Astrocyte (in vitro differentiated cells and primary cell): ENCODE measurements around the gene SLC37A1. TPM values are rescaled to one million over a fixed set of nuclear protein-coding genes. Genes with fewer than 3 reads are reported as not detected.

Experiments used
- DNase-seq: peaks from one replicate; pipeline ENCODE4 v3.0.0-alpha.2; 2010; ENCODE audit warnings: low read depth
- FAIRE-seq: peaks from 2 replicates; lab custom pipeline; 2011; peaks lifted over from hg19 to GRCh38; lab: Jason Lieb, UNC
- H2AFZ ChIP-seq: 2 replicates; pipeline ENCODE4 v1.6.0; 2012; ENCODE audit warnings: low read depth, low read length, inconsistent platforms
- H3K27ac ChIP-seq: 2 replicates; pipeline ENCODE4 v1.5.1; 2011; ENCODE audit warnings: low read depth, low read length, inconsistent platforms
- H3K27me3 ChIP-seq: 2 replicates; pipeline ENCODE4 v1.6.0; 2011; ENCODE audit warnings: low read length, inconsistent platforms; ENCODE audit not compliant: insufficient read depth
- H3K36me3 ChIP-seq: 2 replicates; pipeline ENCODE4 v1.5.1; 2011; ENCODE audit warnings: low read length, inconsistent platforms; ENCODE audit not compliant: insufficient read depth
- H3K4me1 ChIP-seq: 2 replicates; pipeline ENCODE4 v1.5.1; 2011; ENCODE audit warnings: low read length, inconsistent platforms; ENCODE audit not compliant: insufficient read depth
- H3K4me2 ChIP-seq: 2 replicates; pipeline ENCODE4 v1.6.0; 2012; ENCODE audit warnings: low read length, inconsistent platforms
- H3K4me3 ChIP-seq: 2 replicates; pipeline ENCODE4 v1.5.1; 2011; ENCODE audit warnings: low read depth, mild to moderate bottlenecking, low read length, inconsistent platforms; ENCODE audit not compliant: insufficient read depth
- H3K79me2 ChIP-seq: 2 replicates; pipeline ENCODE4 v1.6.0; 2012; ENCODE audit warnings: mild to moderate bottlenecking, low read length, inconsistent platforms; ENCODE audit not compliant: insufficient read depth
- H3K9ac ChIP-seq: 2 replicates; pipeline ENCODE4 v1.6.0; 2012; ENCODE audit warnings: mild to moderate bottlenecking, low read length, inconsistent platforms
- H3K9me3 ChIP-seq: 2 replicates; pipeline ENCODE4 v1.5.1; 2012; ENCODE audit warnings: low read depth, mild to moderate bottlenecking, low read length, inconsistent platforms; ENCODE audit not compliant: insufficient read depth
- H4K20me1 ChIP-seq: 2 replicates; pipeline ENCODE4 v1.6.0; 2012; ENCODE audit warnings: low read length, inconsistent platforms; ENCODE audit not compliant: insufficient read depth
- H3K27ac Mint-ChIP-seq: one replicate; pipeline ENCODE4 v1.8.0; 2021; ENCODE audit warnings: mild to moderate bottlenecking, mixed read lengths; ENCODE audit not compliant: unreplicated experiment
- H3K27me3 Mint-ChIP-seq: one replicate; pipeline ENCODE4 v1.8.0; 2021; ENCODE audit warnings: low read depth, mixed read lengths; ENCODE audit not compliant: unreplicated experiment
- H3K36me3 Mint-ChIP-seq: one replicate; pipeline ENCODE4 v1.8.0; 2021; ENCODE audit warnings: low read depth, mixed read lengths; ENCODE audit not compliant: unreplicated experiment
- H3K4me1 Mint-ChIP-seq: one replicate; pipeline ENCODE4 v1.8.0; 2021; ENCODE audit warnings: low read depth, mixed read lengths; ENCODE audit not compliant: unreplicated experiment
- H3K4me3 Mint-ChIP-seq: one replicate; pipeline ENCODE4 v1.8.0; 2021; ENCODE audit warnings: mild to moderate bottlenecking, moderate library complexity, mixed read lengths; ENCODE audit not compliant: unreplicated experiment
- H3K9me3 Mint-ChIP-seq: one replicate; pipeline ENCODE4 v1.8.0; 2021; ENCODE audit warnings: mild to moderate bottlenecking, mixed read lengths; ENCODE audit not compliant: unreplicated experiment
- EZH2 ChIP-seq: IDR thresholded peaks from 2 replicates; pipeline ENCODE4 v1.6.1; 2012; ENCODE audit warnings: mild to moderate bottlenecking, low read length, inconsistent platforms; ENCODE audit not compliant: insufficient read depth
- total RNA-seq: library from RNA; stranded (reverse); gene quantifications from 2 replicates; pipeline ENCODE4 v1.2.1, GENCODE V29; 2021
- TF ChIP-seq, protein P1 (sequence below): IDR thresholded peaks from 2 replicates; pipeline ENCODE4 v1.5.1; 2011; ENCODE audit warnings: low read depth, mild to moderate bottlenecking, inconsistent platforms, low read length, moderate library complexity; ENCODE audit not compliant: insufficient read depth

SLC37A1 gene
- total RNA-seq, 1 donor from 2014 or later = 6.9 TPM

DNA sequence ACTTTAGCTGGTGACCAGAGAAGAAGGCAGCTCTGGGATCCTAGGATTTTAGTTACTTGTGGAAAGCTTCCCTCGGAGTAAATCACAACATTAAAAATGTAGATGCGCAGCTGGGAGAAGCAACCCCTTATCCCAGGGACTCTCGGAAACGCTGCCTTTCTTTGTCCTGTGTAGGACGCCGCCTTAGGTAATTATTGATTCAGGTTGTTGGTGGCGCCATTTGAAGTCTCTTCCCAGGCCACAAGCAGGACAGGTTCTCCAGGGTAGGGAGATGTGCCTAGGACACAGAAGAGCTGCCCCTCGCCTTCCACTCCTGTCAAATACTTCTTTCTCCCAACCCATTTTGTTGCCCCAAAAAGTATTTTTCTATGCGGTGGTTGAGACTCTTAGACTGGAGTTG, 10.3 kb downstream of the SLC37A1 start:
- no peak for TF ChIP-seq EZH2
- TF ChIP-seq, protein P1, sequence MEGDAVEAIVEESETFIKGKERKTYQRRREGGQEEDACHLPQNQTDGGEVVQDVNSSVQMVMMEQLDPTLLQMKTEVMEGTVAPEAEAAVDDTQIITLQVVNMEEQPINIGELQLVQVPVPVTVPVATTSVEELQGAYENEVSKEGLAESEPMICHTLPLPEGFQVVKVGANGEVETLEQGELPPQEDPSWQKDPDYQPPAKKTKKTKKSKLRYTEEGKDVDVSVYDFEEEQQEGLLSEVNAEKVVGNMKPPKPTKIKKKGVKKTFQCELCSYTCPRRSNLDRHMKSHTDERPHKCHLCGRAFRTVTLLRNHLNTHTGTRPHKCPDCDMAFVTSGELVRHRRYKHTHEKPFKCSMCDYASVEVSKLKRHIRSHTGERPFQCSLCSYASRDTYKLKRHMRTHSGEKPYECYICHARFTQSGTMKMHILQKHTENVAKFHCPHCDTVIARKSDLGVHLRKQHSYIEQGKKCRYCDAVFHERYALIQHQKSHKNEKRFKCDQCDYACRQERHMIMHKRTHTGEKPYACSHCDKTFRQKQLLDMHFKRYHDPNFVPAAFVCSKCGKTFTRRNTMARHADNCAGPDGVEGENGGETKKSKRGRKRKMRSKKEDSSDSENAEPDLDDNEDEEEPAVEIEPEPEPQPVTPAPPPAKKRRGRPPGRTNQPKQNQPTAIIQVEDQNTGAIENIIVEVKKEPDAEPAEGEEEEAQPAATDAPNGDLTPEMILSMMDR = no peak
- peak overlapping the region; percentile 75 for H3K4me2 ChIP-seq
- no peak overlapping the region for H3K27ac Mint-ChIP-seq

DNA sequence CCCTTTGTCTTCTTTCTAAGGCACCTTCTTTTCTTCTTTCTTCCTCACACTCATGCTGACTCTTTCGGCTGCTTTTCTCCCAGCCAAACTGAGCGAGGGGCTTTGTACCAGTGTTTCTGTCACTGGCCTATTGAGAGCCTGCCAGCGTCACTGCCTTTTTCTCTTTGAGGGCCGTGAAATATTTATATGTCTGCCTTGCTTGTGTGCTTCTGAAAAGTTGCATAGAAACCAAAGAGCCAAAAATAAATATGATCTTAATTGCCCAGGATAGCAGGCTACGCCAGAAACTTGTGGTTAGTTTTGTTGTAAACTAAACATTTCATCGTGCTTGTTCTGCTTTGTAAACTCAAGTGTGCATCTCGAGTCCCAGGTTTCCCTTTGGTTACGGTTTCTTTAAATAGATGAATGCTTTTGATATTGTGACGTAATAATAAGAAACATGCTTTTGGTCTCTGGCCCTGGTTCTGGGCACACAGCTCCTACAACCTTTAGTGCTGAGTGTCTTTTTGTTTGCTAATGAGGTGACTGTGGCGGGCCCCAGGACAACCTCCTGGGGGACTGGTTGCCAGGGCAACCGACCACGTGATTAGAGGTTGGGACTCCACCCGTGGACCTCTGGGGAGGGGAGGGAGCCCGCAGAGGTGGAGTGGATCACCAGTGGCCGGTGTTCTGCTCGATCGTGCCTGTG, 10.8 kb downstream of the SLC37A1 start:
- peaks cover 3% of the 10 kb centered on the region for H3K27me3 ChIP-seq
- H3K4me2 ChIP-seq = peak overlapping the region; percentile 75
- no peaks in the 10 kb centered on the region for H3K9me3 ChIP-seq
- DNase-seq (peak; percentile 56), FAIRE-seq (no peak)
- peak overlapping the region; percentile 20 for H2AFZ ChIP-seq
- Mint-ChIP-seq H3K4me3 (no peak overlapping the region), H3K36me3 (peaks cover 16% of the 10 kb centered on the region), H3K9me3 (no peaks in the 10 kb centered on the region), H3K4me1 (peaks cover 14% of the 10 kb centered on the region), H3K27ac (no peak overlapping the region), H3K27me3 (peaks cover 10% of the 10 kb centered on the region)
- TF ChIP-seq EZH2 = no peak
- TF ChIP-seq, protein P1 = no peak
- H3K9ac ChIP-seq = peak overlapping the region; percentile 32
- H3K79me2 ChIP-seq = no peaks in the 10 kb centered on the region
- no peaks in the 10 kb centered on the region for H4K20me1 ChIP-seq
- peaks cover 15% of the 10 kb centered on the region for H3K4me1 ChIP-seq
- H3K36me3 ChIP-seq = no peaks in the 10 kb centered on the region
- H3K27ac ChIP-seq = no peak overlapping the region
- H3K4me3 ChIP-seq = peak overlapping the region; percentile 25

More for the DNA sequence above, 10.3 kb downstream of the SLC37A1 start:
- peaks cover 14% of the 10 kb centered on the region for H3K4me1 Mint-ChIP-seq
- no peaks in the 10 kb centered on the region for H3K79me2 ChIP-seq
- H3K9me3 ChIP-seq = no peaks in the 10 kb centered on the region
- H3K36me3 Mint-ChIP-seq = peaks cover 16% of the 10 kb centered on the region
- H3K4me1 ChIP-seq = peaks cover 15% of the 10 kb centered on the region
- DNase-seq (no peak), FAIRE-seq (no peak)
- H3K4me3 Mint-ChIP-seq = no peak overlapping the region
- peaks cover 3% of the 10 kb centered on the region for H4K20me1 ChIP-seq
- H3K36me3 ChIP-seq = no peaks in the 10 kb centered on the region
- no peaks in the 10 kb centered on the region for H3K9me3 Mint-ChIP-seq
- H3K27me3 ChIP-seq = peaks cover 3% of the 10 kb centered on the region
- H2AFZ ChIP-seq = no peak overlapping the region
- peak overlapping the region; percentile 32 for H3K9ac ChIP-seq
- H3K27me3 Mint-ChIP-seq = peaks cover 10% of the 10 kb centered on the region
- no peak overlapping the region for H3K4me3 ChIP-seq
- H3K27ac ChIP-seq = no peak overlapping the region

DNA sequence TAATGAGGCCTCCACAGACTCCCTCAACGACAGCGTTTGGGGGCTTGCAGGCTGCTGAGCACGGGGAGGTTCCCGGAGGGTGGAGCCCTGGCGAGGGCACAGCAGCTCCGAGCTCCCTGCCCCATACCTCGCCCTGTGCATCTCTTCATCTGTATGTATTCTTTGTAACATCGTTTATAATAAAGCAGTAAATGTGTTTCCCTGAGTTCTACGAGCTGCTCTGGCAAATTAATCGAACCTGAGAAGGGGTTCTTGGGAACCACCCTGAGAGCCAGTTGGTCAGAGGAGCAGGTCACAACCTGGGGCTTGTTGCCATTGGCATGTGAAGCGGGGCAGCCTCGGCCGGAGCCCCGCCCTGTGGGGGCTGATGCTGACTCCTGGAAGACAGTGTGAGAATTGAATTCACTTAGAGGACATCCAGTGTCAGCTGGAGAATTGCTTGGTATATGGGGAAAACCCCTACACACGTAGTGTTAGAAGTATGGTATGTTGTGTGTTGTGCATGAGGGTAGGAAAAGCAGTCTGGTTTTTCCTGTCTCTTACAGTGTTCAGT, 11.5 kb downstream of the SLC37A1 start:
- no peak overlapping the region for H3K4me3 Mint-ChIP-seq
- no peak overlapping the region for H3K27ac ChIP-seq

More for the DNA sequence above, 11.5 kb downstream of the SLC37A1 start:
- H3K9me3 ChIP-seq = no peaks in the 10 kb centered on the region
- H3K4me2 ChIP-seq = peak overlapping the region; percentile 75
- no peak for FAIRE-seq
- Mint-ChIP-seq H3K27ac (no peak overlapping the region), H3K4me1 (peaks cover 14% of the 10 kb centered on the region), H3K27me3 (peaks cover 10% of the 10 kb centered on the region), H3K36me3 (peaks cover 16% of the 10 kb centered on the region), H3K9me3 (no peaks in the 10 kb centered on the region)
- peak overlapping the region; percentile 12 for H3K9ac ChIP-seq
- no peak overlapping the region for H3K4me3 ChIP-seq
- H3K79me2 ChIP-seq = no peaks in the 10 kb centered on the region
- TF ChIP-seq, protein P1 = no peak
- TF ChIP-seq EZH2 = no peak
- H2AFZ ChIP-seq = peak overlapping the region; percentile 20
- peaks cover 15% of the 10 kb centered on the region for H3K4me1 ChIP-seq
- no peak for DNase-seq
- peaks cover 3% of the 10 kb centered on the region for H3K27me3 ChIP-seq
- no peaks in the 10 kb centered on the region for H4K20me1 ChIP-seq
- H3K36me3 ChIP-seq = no peaks in the 10 kb centered on the region
